ENCODE results near the gene STPG3. TPM values are rescaled to one million over a fixed set of nuclear protein-coding genes. Genes with fewer than 3 reads are reported as not detected.
"Not testable (repeated sequence)": the region's sequence is repeated elsewhere in the genome, so short reads cannot be mapped to it uniquely, and the experiment has no call there.

STPG3 gene
- total RNA-seq, 1 donor from 2014 or later, result 0.58 TPM

DNA sequence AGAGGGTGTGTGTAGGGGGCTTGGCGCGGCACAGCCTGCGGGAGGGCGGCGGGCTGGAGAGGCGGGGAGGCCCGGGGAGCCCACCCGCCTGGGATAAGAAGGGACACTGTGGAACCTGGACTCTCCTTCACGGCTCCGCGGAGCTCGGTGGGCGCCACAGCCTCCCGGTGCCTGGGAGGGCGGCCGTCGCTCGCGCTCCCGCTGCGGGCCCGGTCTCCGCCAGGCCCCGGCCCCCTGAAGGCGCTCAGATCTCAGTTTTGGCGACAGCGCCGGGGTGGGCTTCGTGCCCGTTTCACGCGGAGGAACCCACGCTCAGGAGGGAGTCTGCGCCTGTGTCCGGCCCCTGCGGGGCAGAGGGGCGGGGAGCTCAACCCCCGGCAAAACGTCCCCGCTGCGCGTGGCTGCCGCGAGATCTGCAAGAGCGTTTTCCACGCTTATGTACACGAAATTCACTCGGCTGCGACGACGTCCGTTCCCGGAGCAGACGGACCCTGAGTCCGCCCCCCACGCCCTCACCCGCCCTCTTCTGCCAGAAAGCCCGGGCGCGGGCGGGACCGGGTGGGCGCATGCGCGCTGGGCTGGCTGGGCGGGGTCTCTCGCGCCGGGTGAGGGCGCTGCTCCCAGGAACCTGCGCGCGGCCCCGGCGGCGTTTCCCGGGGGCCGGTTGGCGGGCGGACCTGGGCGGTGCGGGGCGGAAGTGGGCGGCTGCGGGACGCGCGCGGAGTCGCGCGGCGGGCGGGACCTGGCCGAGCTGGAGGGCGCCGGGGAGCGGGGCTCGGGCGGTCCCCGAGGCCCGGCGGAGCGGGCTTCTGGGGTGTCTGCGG, 3.8 kb downstream of the STPG3 start, which contains the start of gene NELFB:
Gene NELFB, plus strand, starts transcription at position 704 of the 824 bp plus-strand sequence.
- H3K9me3 ChIP-seq (replicated peaks), result no peaks in the 10 kb centered on the region
- peaks cover 33% of the 10 kb centered on the region for H3K36me3 ChIP-seq
- peak; percentile 95 for DNase-seq
- H3K27me3 ChIP-seq (ENCODE audit: low read depth), result no peaks in the 10 kb centered on the region
- peaks cover 54% of the 10 kb centered on the region for H3K4me1 ChIP-seq
- TF ChIP-seq, protein P1, sequence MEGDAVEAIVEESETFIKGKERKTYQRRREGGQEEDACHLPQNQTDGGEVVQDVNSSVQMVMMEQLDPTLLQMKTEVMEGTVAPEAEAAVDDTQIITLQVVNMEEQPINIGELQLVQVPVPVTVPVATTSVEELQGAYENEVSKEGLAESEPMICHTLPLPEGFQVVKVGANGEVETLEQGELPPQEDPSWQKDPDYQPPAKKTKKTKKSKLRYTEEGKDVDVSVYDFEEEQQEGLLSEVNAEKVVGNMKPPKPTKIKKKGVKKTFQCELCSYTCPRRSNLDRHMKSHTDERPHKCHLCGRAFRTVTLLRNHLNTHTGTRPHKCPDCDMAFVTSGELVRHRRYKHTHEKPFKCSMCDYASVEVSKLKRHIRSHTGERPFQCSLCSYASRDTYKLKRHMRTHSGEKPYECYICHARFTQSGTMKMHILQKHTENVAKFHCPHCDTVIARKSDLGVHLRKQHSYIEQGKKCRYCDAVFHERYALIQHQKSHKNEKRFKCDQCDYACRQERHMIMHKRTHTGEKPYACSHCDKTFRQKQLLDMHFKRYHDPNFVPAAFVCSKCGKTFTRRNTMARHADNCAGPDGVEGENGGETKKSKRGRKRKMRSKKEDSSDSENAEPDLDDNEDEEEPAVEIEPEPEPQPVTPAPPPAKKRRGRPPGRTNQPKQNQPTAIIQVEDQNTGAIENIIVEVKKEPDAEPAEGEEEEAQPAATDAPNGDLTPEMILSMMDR (IDR thresholded peaks at IDR 0.05; ENCODE audit: borderline replicate concordance), result peak; percentile 28
- H3K27ac ChIP-seq (replicated peaks), result peak within 1 kb of the TSS; percentile 93
- intact Hi-C loops (cut with micrococcal nuclease), result no loop called here
- H3K4me3 ChIP-seq, result peak within 1 kb of the TSS; percentile 93

DNA sequence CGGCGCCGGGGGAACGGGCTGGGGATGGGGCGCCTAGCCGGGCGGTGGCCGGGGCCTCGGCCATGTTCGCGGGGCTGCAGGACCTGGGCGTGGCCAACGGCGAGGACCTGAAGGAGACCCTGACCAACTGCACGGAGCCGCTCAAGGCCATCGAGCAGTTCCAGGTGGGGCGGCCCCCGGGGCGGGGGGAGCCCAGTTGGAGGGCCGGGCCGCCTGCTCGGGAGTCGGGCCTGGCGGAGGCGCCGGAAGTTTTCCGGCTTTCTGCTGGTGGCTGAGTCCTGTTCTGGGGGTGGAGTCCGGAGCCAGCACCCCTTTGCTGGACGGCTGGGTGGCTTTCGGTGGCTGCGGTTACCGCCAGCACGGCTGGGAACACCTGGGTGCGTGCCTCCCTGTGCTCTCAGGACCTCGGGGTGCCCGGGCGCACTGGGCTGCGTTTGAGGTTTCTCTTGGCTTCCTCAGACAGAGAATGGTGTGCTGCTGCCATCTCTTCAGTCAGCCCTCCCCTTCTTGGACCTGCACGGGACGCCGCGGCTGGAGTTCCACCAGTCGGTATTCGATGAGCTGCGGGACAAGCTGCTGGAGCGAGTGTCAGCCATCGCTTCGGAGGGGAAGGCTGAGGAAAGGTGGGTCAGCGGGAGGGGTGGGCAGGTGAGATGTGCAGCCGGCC, 4.5 kb downstream of the STPG3 start:
- Histone ChIP-seq H3K9me3 (replicated peaks) (no peaks in the 10 kb centered on the region), H3K27me3 (ENCODE audit: low read depth) (no peaks in the 10 kb centered on the region), H3K4me1 (peaks cover 47% of the 10 kb centered on the region), H3K27ac (replicated peaks) (peak overlapping the region; percentile 93), H3K4me3 (peak overlapping the region; percentile 93), H3K36me3 (peaks cover 33% of the 10 kb centered on the region)
- intact Hi-C loops (cut with micrococcal nuclease), result no loop called here
- DNase-seq, result peak; percentile 46
- TF ChIP-seq, protein P1 (IDR thresholded peaks at IDR 0.05; ENCODE audit: borderline replicate concordance), result no peak

DNA sequence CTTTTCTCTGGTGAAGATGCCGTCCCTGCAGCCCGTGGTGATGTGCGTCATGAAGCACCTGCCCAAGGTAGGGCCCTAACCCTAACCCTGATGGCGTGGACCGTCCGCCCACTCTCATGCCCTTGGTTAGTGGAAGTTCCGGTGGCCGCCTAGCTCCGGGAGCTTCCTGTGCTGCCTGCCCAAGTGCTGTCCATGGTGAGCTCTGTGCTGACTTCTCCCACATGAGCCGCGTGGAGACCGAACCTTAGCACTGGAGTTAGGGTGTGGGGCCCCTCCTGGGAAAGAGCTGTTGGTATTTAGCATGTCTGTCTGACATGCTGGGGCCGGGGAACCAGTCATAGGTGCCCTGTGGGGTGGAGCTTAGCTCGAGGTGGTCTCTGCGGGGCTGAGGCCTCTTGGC, 5.3 kb downstream of the STPG3 start:
- intact Hi-C loops (cut with micrococcal nuclease), result no loop called here
- Histone ChIP-seq H3K27ac (replicated peaks) (no peak overlapping the region), H3K27me3 (ENCODE audit: low read depth) (no peaks in the 10 kb centered on the region), H3K4me3 (peak overlapping the region; percentile 93), H3K4me1 (peaks cover 41% of the 10 kb centered on the region), H3K36me3 (peaks cover 33% of the 10 kb centered on the region), H3K9me3 (replicated peaks) (no peaks in the 10 kb centered on the region)
- no peak for DNase-seq
- TF ChIP-seq, protein P1 (IDR thresholded peaks at IDR 0.05; ENCODE audit: borderline replicate concordance), result no peak

DNA sequence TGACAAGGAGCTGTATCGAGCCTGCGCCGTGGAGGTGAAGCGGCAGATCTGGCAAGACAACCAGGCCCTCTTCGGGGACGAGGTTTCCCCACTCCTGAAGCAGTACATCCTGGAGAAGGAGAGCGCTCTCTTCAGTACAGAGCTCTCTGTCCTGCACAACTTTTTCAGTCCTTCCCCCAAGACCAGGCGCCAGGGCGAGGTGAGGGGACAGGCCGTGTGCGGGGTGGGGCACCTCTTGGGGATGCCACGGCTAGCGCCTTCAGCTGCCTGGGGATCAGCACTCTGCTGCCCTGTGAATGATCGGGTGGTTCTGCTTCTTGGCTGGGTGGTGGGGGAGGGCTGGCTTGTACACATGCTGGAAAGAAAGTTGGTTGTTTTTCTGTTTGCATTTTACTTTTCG, 5.8 kb downstream of the STPG3 start:
- H3K4me3 ChIP-seq, result peak overlapping the region; percentile 93
- intact Hi-C loops (cut with micrococcal nuclease), result no loop called here
- H3K27ac ChIP-seq (replicated peaks), result no peak overlapping the region
- DNase-seq, result no peak
- peaks cover 43% of the 10 kb centered on the region for H3K4me1 ChIP-seq
- H3K36me3 ChIP-seq, result peaks cover 33% of the 10 kb centered on the region
- H3K9me3 ChIP-seq (replicated peaks), result no peaks in the 10 kb centered on the region
- H3K27me3 ChIP-seq (ENCODE audit: low read depth), result no peaks in the 10 kb centered on the region
- TF ChIP-seq, protein P1 (IDR thresholded peaks at IDR 0.05; ENCODE audit: borderline replicate concordance), result no peak

DNA sequence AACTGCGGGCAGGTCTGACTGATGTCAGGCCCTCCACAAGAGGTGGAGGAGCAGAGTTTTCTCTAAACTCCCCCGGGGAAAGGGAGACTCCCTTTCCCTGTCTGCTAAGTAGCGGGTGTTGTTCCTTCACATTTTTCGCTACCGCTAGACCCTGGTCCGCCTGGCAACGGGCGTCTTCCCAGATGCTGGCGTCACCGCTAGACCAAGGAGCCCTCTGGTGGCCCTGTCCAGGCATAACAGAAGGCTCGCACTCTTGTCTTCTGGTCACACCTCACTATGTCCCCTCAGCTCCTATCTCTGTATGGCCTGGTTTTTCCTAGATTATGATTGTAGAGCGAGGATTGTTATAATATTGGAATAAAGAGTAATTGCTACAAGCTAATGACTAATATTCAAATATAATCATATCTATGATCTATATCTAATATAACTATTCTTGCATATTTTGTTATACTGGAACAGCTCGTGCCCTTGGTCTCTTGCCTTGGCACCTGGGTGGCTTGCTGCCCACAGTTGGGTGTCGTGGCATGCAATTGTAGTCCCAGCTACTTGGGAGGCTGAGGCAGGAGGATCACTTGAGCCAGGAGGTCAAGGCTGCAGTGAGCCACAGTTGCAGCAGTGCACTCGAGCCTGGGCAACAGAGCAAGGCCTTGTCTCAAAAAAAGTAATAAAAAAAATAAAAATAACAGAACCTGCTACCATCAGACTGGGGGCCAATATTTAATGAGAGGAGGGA, 11.3 kb downstream of the STPG3 start:
- H3K27ac ChIP-seq (replicated peaks); H3K27me3 ChIP-seq (ENCODE audit: low read depth); H3K4me3 ChIP-seq; H3K9me3 ChIP-seq (replicated peaks); intact Hi-C loops (cut with micrococcal nuclease); DNase-seq: not testable (repeated sequence)
- TF ChIP-seq, protein P1 (IDR thresholded peaks at IDR 0.05; ENCODE audit: borderline replicate concordance), result peak; percentile 70
- Histone ChIP-seq H3K4me1 (peaks cover 29% of the 10 kb centered on the region), H3K36me3 (peaks cover 63% of the 10 kb centered on the region)
